ENCODE results near the gene TAS2R5. TPM values are rescaled to one million over a fixed set of nuclear protein-coding genes. Genes with fewer than 3 reads are reported as not detected.
"Not testable (repeated sequence)": the region's sequence is repeated elsewhere in the genome, so short reads cannot be mapped to it uniquely, and the experiment has no call there.

The TAS2R5 gene
- total RNA-seq, 1 donor from 2014 or later = 1.9 TPM

DNA sequence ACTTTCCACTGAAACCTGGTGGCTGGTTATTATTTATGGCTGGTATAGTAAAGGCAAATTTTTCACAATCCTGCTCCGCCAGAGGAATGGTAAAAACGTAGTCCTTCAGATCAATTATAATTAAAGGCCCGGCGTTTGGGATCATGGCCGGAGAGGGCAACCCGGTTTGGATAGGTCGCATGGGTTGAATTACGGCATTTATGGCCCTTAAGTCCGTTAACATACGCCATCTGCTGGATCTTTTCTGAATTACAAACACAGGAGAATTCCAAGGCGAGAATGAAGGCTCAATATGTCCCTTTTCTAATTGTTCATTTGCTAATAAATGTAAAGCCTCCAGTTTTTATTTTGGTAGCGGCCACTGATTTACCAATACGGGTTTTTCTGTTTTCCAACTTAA lies 37.4 kb upstream of the TAS2R5 start:
- no peak for DNase-seq (ENCODE audit: low spot score)
- Mint-ChIP-seq H3K27me3 (ENCODE audit: unreplicated experiment) (peaks cover 6% of the 10 kb centered on the region), H3K4me3 (ENCODE audit: unreplicated experiment) (peak overlapping the region; percentile 77), H3K4me1 (ENCODE audit: unreplicated experiment) (no peaks in the 10 kb centered on the region), H3K9me3 (ENCODE audit: unreplicated experiment) (peaks cover 12% of the 10 kb centered on the region), H3K27ac (ENCODE audit: unreplicated experiment) (no peak overlapping the region), H3K36me3 (ENCODE audit: low read depth, unreplicated experiment) (peaks cover 78% of the 10 kb centered on the region)
- TF ChIP-seq, protein P1, sequence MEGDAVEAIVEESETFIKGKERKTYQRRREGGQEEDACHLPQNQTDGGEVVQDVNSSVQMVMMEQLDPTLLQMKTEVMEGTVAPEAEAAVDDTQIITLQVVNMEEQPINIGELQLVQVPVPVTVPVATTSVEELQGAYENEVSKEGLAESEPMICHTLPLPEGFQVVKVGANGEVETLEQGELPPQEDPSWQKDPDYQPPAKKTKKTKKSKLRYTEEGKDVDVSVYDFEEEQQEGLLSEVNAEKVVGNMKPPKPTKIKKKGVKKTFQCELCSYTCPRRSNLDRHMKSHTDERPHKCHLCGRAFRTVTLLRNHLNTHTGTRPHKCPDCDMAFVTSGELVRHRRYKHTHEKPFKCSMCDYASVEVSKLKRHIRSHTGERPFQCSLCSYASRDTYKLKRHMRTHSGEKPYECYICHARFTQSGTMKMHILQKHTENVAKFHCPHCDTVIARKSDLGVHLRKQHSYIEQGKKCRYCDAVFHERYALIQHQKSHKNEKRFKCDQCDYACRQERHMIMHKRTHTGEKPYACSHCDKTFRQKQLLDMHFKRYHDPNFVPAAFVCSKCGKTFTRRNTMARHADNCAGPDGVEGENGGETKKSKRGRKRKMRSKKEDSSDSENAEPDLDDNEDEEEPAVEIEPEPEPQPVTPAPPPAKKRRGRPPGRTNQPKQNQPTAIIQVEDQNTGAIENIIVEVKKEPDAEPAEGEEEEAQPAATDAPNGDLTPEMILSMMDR (IDR thresholded peaks at IDR 0.05; ENCODE audit: unreplicated experiment) = peak; percentile 65

DNA sequence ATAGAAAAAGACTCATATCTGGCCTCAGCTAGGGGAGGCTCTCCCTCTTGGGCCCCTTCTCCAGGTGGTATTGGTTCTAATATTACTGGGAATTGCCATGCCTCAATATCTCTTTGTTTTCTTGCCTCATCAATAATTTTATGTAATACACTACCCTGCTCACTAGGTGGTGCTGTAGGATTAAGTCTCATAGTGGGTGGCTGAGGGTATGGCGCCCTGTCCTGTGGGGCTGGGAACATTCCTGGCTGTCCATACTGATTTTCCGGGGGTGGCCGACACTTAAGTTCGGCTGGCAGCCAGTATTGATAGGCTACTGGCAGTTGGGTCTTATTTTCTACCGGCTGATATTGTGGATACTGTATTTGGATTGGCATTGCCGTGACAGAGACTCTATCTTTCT lies 35.1 kb upstream of the TAS2R5 start:
- Mint-ChIP-seq H3K4me3 (ENCODE audit: unreplicated experiment) (no peak overlapping the region), H3K27ac (ENCODE audit: unreplicated experiment) (no peak overlapping the region), H3K36me3 (ENCODE audit: low read depth, unreplicated experiment) (peaks cover 83% of the 10 kb centered on the region), H3K4me1 (ENCODE audit: unreplicated experiment) (no peaks in the 10 kb centered on the region), H3K27me3 (ENCODE audit: unreplicated experiment) (peaks cover 6% of the 10 kb centered on the region), H3K9me3 (ENCODE audit: unreplicated experiment) (peaks cover 12% of the 10 kb centered on the region)
- TF ChIP-seq, protein P1 (IDR thresholded peaks at IDR 0.05; ENCODE audit: unreplicated experiment) = peak; percentile 83
- DNase-seq (ENCODE audit: low spot score) = peak; percentile 35

DNA sequence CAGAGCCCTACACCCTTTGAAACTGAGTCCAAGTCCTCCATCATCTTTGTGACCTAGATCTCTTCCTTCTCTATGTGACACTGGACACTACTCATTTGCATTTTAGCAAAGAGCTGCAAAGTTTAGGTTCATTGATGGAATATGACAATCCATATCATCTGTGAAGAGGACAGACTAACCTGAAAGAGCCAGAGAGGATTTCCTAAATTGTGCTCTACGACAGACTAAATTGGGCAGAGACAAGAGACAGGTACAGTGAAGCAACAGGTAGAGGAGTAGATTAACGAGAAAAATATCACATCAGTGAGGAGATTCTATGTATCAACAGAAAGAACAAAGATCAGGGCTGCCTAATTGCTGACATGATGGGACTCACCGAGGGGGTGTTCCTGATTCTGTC lies 26.2 kb upstream of the TAS2R5 start, which contains the start of gene TAS2R3:
TAS2R3 (plus strand) TSS at position 301 of the 400 bp plus-strand sequence; CDS start at position 363, 62 bp downstream.
- Mint-ChIP-seq H3K27me3 (ENCODE audit: unreplicated experiment) (peaks cover 3% of the 10 kb centered on the region), H3K36me3 (ENCODE audit: low read depth, unreplicated experiment) (peaks cover 15% of the 10 kb centered on the region), H3K4me1 (ENCODE audit: unreplicated experiment) (no peaks in the 10 kb centered on the region), H3K9me3 (ENCODE audit: unreplicated experiment) (no peaks in the 10 kb centered on the region), H3K4me3 (ENCODE audit: unreplicated experiment) (no peak within 1 kb of the TSS), H3K27ac (ENCODE audit: unreplicated experiment) (no peak within 1 kb of the TSS)
- DNase-seq (ENCODE audit: low spot score) = no peak
- TF ChIP-seq, protein P1 (IDR thresholded peaks at IDR 0.05; ENCODE audit: unreplicated experiment) = no peak

DNA sequence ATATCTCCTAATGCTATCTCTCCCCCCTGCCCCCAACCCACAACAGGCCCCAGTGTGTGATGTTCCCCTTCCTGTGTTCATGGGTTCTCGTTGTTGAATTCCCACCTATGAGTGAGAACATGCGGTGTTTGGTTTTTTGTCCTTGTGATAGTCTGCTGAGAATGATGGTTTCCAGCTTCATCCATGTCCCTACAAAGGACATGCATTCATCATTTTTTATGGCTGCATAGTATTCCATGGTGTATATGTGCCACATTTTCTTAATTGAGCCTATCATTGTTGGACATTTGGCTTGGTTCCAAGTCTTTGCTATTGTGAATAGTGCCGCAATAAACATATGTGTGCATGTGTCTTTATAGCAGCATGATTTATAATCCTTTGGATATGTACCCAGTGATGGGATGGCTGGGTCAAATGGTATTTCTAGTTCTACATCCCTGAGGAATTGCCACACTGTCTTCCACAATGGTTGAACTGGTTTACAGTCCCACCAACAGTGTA lies 19.9 kb upstream of the TAS2R5 start:
- H3K27ac Mint-ChIP-seq (ENCODE audit: unreplicated experiment); H3K9me3 Mint-ChIP-seq (ENCODE audit: unreplicated experiment); H3K4me3 Mint-ChIP-seq (ENCODE audit: unreplicated experiment); DNase-seq (ENCODE audit: low spot score); H3K27me3 Mint-ChIP-seq (ENCODE audit: unreplicated experiment); H3K4me1 Mint-ChIP-seq (ENCODE audit: unreplicated experiment): not testable (repeated sequence)
- H3K36me3 Mint-ChIP-seq (ENCODE audit: low read depth, unreplicated experiment) = peaks cover 28% of the 10 kb centered on the region

DNA sequence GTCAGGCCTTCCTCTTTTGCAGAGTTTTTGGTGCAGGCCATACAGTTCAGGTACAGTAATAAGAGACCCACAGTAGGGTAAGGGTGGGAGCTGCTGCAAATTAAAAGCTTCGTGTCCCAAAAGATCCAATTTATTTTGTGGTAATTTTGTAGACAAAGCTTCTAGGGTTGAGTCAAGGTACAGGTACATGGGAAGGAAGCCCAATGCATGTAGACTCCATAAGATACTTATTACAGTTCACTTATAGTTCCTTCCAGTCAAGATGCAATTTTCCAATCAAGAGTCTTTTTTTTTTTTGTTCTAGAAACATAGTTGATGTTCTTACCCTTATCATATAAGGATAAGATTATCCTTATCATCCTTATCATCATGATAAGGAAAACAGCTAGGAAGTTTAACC lies 13.6 kb upstream of the TAS2R5 start, which contains the start of gene TAS2R4:
TAS2R4 (plus strand) TSS at position 301 of the 400 bp plus-strand sequence. CDS start 1,815 bp downstream, outside the sequence.
- TF ChIP-seq, protein P1 (IDR thresholded peaks at IDR 0.05; ENCODE audit: unreplicated experiment) = no peak

More for the DNA sequence above, 13.6 kb upstream of the TAS2R5 start, which contains the start of gene TAS2R4:
- no peaks in the 10 kb centered on the region for H3K4me1 Mint-ChIP-seq (ENCODE audit: unreplicated experiment)
- H3K27ac Mint-ChIP-seq (ENCODE audit: unreplicated experiment) = no peak within 1 kb of the TSS
- peaks cover 50% of the 10 kb centered on the region for H3K36me3 Mint-ChIP-seq (ENCODE audit: low read depth, unreplicated experiment)
- peaks cover 2% of the 10 kb centered on the region for H3K27me3 Mint-ChIP-seq (ENCODE audit: unreplicated experiment)
- DNase-seq (ENCODE audit: low spot score) = no peak
- H3K4me3 Mint-ChIP-seq (ENCODE audit: unreplicated experiment) = peak within 1 kb of the TSS; percentile 82
- peaks cover 5% of the 10 kb centered on the region for H3K9me3 Mint-ChIP-seq (ENCODE audit: unreplicated experiment)
